GM12872 (cell line): ENCODE data around the gene NUFIP1.

Experiments
- TF ChIP-seq, protein P1 (sequence below): IDR thresholded peaks from 3 replicates; pipeline ENCODE4 v1.5.1; 2011; ENCODE audit warnings: low read depth, mild to moderate bottlenecking, low read length, moderate library complexity; ENCODE audit not compliant: insufficient read depth

Gene NUFIP1

DNA sequence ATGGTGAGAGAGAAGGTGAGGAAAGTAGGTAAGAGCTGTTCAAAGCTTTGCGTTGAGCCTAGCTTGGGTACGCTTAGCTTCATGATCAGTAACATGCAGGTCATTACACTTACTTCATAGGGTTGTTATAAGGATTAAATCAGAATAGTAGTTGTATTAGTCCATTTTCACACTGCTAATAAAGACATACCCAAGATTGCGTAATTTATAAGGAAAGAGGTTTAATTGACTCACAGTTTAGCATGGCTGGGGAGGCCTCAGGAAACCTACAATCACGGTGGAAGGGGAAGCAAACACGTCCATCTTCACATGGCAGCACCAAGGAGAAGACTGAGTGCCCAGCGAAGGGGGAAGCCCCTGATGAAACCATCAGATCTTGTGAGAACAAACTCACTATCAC is 21.9 kb upstream of the NUFIP1 start:
- TF ChIP-seq, protein P1, sequence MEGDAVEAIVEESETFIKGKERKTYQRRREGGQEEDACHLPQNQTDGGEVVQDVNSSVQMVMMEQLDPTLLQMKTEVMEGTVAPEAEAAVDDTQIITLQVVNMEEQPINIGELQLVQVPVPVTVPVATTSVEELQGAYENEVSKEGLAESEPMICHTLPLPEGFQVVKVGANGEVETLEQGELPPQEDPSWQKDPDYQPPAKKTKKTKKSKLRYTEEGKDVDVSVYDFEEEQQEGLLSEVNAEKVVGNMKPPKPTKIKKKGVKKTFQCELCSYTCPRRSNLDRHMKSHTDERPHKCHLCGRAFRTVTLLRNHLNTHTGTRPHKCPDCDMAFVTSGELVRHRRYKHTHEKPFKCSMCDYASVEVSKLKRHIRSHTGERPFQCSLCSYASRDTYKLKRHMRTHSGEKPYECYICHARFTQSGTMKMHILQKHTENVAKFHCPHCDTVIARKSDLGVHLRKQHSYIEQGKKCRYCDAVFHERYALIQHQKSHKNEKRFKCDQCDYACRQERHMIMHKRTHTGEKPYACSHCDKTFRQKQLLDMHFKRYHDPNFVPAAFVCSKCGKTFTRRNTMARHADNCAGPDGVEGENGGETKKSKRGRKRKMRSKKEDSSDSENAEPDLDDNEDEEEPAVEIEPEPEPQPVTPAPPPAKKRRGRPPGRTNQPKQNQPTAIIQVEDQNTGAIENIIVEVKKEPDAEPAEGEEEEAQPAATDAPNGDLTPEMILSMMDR, result no peak

DNA sequence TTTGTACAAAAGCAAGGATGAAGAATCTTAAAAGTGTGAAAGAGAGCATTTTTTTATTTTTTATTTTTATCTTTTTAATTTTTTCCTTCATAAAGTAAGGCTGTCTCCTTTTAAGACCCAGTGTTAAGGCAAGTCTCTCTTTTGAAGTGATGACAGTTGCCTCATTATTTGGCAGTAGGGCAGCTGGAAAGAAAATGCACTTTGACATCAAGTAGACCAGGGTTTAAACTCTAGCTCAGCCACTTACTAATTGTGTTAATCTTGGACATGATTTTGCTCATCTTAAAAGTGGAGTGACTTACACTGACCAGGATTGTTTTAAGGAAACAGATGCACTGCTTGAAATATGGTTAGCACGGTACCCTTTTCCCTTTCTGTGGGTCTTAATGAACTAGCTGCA is 18.6 kb upstream of the NUFIP1 start:
- TF ChIP-seq, protein P1, result no peak

DNA sequence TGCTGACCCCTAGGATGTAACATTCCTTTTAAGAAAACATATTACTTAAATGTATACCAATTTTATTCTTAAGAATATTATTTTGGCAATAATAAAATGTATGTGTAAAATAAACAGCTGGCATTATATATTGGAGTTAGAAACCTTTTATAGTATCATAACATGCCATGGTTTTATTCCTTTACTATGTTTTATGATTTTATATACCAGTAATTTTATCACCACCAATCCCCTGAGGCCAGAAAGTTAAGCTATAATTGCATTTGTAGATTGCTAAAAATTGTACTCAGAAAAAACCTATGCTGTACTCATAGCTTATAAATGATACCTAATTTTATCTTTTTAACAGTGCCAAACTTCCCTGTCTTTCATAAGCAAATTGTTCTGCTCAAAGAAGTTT is 18.0 kb upstream of the NUFIP1 start:
- TF ChIP-seq, protein P1, result no peak

DNA sequence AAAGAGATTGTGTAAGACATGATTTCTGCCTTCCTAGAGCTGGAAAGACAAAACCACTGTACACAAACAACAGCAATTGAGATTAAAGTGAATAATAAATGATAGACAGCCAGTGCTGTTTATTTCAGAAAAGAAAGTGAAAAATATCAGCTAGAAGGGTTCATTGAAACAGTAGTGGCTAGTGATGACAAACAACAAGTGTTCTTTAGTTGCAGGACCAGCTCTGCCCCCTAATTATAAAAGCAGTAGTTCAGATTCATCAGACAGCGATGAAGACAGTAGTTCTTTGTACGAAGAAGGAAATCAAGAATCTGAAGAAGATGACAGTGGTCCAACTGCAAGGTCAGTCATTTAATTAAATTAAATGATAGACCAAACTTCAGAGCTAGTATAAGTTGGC is 14.8 kb upstream of the NUFIP1 start:
- TF ChIP-seq, protein P1, result no peak

DNA sequence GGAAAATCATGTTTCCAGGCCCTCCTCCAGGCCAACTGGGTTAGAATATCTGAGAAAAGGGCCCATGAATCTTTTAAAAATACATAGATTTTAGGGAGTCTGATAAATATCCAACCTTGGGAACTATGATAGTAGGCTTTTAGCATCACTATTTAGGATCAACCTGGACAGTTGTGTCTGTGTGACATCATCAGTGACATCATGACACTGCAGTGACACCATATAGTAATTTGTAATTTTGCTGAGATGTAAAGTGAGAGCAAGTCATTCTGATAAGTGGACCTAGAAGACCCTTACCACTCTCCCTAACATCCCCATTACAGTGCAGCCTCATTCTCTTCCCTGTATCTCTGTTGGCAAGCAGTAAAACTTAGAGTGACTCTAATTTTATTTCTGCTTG is 14.1 kb upstream of the NUFIP1 start:
- TF ChIP-seq, protein P1, result no peak

DNA sequence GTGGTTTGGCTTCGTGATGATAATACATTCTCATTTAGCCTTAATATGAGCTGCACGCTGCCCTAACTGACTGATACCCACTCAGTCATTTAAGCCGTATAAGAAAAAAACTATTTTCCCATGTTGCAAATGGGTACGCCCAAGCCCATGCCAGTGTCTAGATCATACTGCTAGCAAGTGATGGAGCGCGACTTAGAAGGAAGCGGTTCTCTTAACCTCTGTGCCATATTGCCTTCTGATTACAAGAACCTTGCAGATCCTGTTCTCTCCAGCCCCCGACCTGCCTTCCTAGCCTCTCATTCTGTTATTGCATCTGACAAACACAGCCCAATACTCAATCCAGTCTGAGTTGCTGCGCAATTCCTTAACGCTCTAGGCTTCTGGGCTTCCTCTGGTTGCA is 670 bp upstream of the NUFIP1 start:
- TF ChIP-seq, protein P1, result no peak

DNA sequence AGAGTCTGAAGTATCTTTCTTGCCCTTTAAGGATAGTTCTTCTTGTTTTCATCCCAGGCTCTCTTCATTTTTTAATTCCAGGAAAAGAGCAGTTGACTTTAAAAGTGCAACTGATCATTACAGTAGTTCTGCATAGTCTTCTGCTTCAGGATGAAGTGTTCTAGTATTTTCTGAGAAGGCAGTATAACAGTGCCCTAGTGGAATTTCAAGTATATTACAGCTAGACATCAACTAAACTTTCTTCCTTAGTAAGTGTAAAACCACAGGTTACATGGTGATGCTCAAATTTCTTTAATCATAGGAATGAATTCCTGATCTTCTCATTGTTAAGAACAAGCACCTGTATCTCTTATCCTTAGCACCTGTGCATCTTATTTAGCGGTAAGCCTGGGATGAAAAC is 10.9 kb downstream of the NUFIP1 start:
- TF ChIP-seq, protein P1, result peak; percentile 26; the same call in 1 of the 3 replicates
